ENCODE data around the gene HEATR5B.

GRCh38 chr2:36960773-36961172 lies 123.4 kb downstream of the HEATR5B start:
- TF ChIP-seq RFX5 (IDR thresholded peaks at IDR 0.05; ENCODE audit: low read depth, low read length) (no peak), CTCF (conservative IDR thresholded peaks at IDR 0.05; ENCODE audit: low read depth, low read length) (no peak), CEBPB (IDR thresholded peaks at IDR 0.05; ENCODE audit: low read depth, low read length) (no peak), ELK1 (IDR thresholded peaks at IDR 0.05; ENCODE audit: borderline replicate concordance, low read depth, low read length) (no peak), POLR2A (IDR thresholded peaks at IDR 0.05; ENCODE audit: low read depth, low read length) (no peak), SMC3 (IDR thresholded peaks at IDR 0.05; ENCODE audit: low read depth, low read length) (no peak), USF2 (IDR thresholded peaks at IDR 0.05; ENCODE audit: low read depth, low read length) (no peak), FOS (IDR thresholded peaks at IDR 0.05; ENCODE audit: low read depth, low read length) (no peak), RCOR1 (IDR thresholded peaks at IDR 0.05; ENCODE audit: insufficient replicate concordance, low read length) (no peak), MAFK (IDR thresholded peaks at IDR 0.05; ENCODE audit: low read depth, low read length) (no peak), RAD21 (IDR thresholded peaks at IDR 0.05; ENCODE audit: low read length) (no peak), CHD1 (IDR thresholded peaks at IDR 0.05; ENCODE audit: low read depth, low read length) (no peak)
